Activated B cell treated with CpG ODN at 0.5 μM for 24 hours (primary cell): ENCODE measurements around the gene DNM1. TPM values are rescaled to one million over a fixed set of nuclear protein-coding genes. Genes with fewer than 3 reads are reported as not detected.

Experiments used
- ATAC-seq: fragments of 200-7000 bp; cut with Tn5 transposase; one replicate; pipeline ENCODE4 v1.10.0; 2021; ENCODE audit warnings: low read depth, mild to moderate bottlenecking, moderate library complexity
- CTCF ChIA-PET: fragments of 350-600 bp; sonication (Branson Sonifier 250); formaldehyde crosslinking; loops from one replicate; lab custom pipeline; 2021; ENCODE audit warnings: antibody characterized with exemption; lab: Charles Lee
- POLR2A ChIA-PET: fragments of 350-600 bp; sonication (Branson Sonifier 250); formaldehyde crosslinking; loops from one replicate; lab custom pipeline; 2021; ENCODE audit warnings: antibody characterized with exemption; lab: Charles Lee
- DNase-seq: peaks from one replicate; pipeline ENCODE4 v3.0.0; 2022
- H3K27ac Mint-ChIP-seq: one replicate; pipeline ENCODE4 v1.8.0; 2020; ENCODE audit warnings: mixed read lengths
- H3K27me3 Mint-ChIP-seq: one replicate; pipeline ENCODE4 v1.8.0; 2021; ENCODE audit warnings: mixed read lengths
- H3K36me3 Mint-ChIP-seq: one replicate; pipeline ENCODE4 v1.8.0; 2021; ENCODE audit warnings: low read depth, mixed read lengths
- H3K4me1 Mint-ChIP-seq: one replicate; pipeline ENCODE4 v1.8.0; 2021; ENCODE audit warnings: mixed read lengths
- H3K4me3 Mint-ChIP-seq: one replicate; pipeline ENCODE4 v1.8.0; 2020; ENCODE audit warnings: mild to moderate bottlenecking, mixed read lengths
- H3K9me3 Mint-ChIP-seq: one replicate; pipeline ENCODE4 v1.8.0; 2020; ENCODE audit warnings: mixed read lengths
- CTCF ChIP-seq: fragments of 200-600 bp; IDR thresholded peaks from one replicate; pipeline ENCODE4 v1.8.0; 2022; ENCODE audit warnings: antibody characterized with exemption, mild to moderate bottlenecking
- intact Hi-C: fragments of 100-400 bp; cut with micrococcal nuclease; formaldehyde crosslinking; loops from one replicate; pipeline ENCODE4 v1.15.1; 2024
- total RNA-seq: library from RNA; stranded (reverse); gene quantifications from 2 replicates; pipeline ENCODE4 v1.2.3, GENCODE V29; 2022

The DNM1 gene
- total RNA-seq, 1 donor from 2014 or later = 0.86 TPM

DNA sequence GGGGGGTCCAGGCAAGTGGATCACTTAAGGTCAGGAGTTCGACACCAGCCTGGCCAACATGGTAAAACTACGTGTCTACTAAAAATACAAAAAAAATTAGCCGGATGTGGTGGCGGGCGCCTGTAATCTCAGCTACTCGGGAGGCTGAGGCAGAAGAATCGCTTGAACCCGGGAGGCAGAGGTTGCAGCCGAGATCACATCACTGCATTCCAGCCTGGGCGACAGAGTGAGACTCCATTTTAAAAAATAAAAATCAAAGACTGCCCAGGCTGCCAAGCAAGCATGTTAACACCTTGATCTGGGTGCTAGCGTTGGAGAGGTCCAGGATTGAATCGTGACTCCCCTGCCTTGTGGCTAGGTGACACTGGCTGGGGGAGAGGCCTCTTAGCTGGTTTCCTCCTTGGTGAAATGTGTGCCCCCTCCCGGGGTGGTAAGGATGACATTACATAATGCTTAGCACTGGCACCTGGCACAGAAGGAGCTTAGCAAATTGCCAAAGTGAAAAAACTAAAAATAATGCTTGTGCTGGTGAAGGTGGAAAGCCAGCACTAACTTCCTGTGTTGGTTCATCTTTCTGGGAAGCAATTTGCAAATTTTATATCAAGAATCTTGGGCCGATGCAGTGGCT lies 9.6 kb upstream of the DNM1 start:
- Mint-ChIP-seq H3K27ac (peak overlapping the region; percentile 73), H3K27me3 (no peaks in the 10 kb centered on the region), H3K36me3 (peaks cover 13% of the 10 kb centered on the region), H3K9me3 (no peaks in the 10 kb centered on the region), H3K4me1 (peaks cover 22% of the 10 kb centered on the region), H3K4me3 (no peak overlapping the region)
- DNase-seq (no peak), ATAC-seq (no peak)
- no peak for TF ChIP-seq CTCF
- POLR2A ChIA-PET = no interaction called here
- intact Hi-C loops = loop anchor here (2.0 to 5.0 kb wide), 4 partner anchors 57 to 147 kb away; partner anchors contain the start of genes COQ4, GOLGA2, SLC27A4 and SWI5
- CTCF ChIA-PET = interaction anchor here (1.1 to 1.3 kb wide), 2 partner anchors 32 to 148 kb away, joined by 3 to 4 read pairs; no protein-coding TSS in a partner anchor

DNA sequence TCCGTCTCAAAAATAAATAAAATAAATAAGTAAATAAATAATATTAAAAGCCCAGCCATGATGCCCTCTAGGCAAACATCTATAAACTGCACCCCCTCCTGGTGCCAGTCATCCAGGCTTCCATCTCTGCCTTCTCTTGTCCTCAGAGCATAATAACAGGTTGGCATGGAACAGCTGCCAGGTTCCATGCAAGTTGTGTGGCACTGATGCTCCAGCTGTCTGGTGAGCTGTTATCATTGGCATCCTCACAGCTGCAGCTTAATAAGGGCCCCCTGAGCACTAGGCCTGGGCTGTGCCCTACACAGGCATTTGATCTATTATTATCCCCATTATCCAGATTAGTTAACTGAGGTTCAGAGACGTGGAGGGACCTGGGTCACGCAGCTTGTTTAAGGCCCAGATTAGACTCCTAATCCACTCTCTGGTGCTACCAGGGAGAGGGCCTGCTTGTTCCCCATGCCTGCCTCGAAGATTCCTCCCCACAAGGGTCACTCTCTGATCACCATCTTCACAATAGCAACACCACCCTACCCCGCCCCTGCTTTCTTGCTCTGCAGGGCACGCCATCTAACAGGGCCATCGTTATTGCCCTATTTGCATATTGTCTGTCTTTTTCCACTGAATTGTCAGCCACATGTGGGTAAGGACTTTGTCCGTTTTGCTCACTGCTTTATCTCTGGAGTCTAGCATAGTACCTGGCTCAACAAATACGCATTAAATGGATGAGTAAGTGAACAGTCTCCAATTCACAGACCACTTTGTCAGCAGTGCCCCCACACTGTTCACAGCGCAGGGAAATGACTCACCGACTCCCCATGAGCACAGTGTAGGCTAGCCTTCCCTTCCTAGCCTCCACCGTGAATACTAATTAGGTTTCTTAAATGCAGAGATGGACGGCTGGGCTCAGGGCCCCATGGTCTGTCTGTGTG lies 1.5 kb upstream of the DNM1 start:
- Mint-ChIP-seq H3K4me3 (no peak overlapping the region), H3K27me3 (peaks cover 18% of the 10 kb centered on the region), H3K36me3 (no peaks in the 10 kb centered on the region), H3K4me1 (peaks cover 7% of the 10 kb centered on the region), H3K27ac (no peak overlapping the region), H3K9me3 (no peaks in the 10 kb centered on the region)
- intact Hi-C loops = no loop called here
- POLR2A ChIA-PET = no interaction called here
- CTCF ChIA-PET = interaction anchor here (1.8 kb wide), 1 partner anchor 11 kb away, joined by 7 read pairs; no protein-coding TSS in a partner anchor
- TF ChIP-seq CTCF = no peak
- ATAC-seq (no peak), DNase-seq (no peak)

- TF ChIP-seq CTCF = no peak
- POLR2A ChIA-PET = no interaction called here
Measured at GRCh38 chr9:128202648-128203023, 543 bp upstream of the DNM1 start.

GRCh38 chr9:128203707-128204551 lies 750 bp downstream of the DNM1 start:
- ATAC-seq (no peak), DNase-seq (peak; percentile 29)
- no peak overlapping the region for H3K27ac Mint-ChIP-seq
- CTCF ChIA-PET = interaction anchor here (0.7 kb wide), 1 partner anchor 705 kb away, joined by 3 read pairs; no protein-coding TSS in a partner anchor
- peaks cover 7% of the 10 kb centered on the region for H3K4me1 Mint-ChIP-seq
- intact Hi-C loops = loop anchor here (1.0 kb wide), 4 partner anchors 13 to 136 kb away; partner anchors contain the start of genes CIZ1 and SLC27A4
- H3K27me3 Mint-ChIP-seq = peaks cover 24% of the 10 kb centered on the region
- peak overlapping the region; percentile 64 for H3K4me3 Mint-ChIP-seq
- H3K36me3 Mint-ChIP-seq = no peaks in the 10 kb centered on the region
- H3K9me3 Mint-ChIP-seq = no peaks in the 10 kb centered on the region
- no peak for TF ChIP-seq CTCF
- POLR2A ChIA-PET = no interaction called here

More at GRCh38 chr9:128202648-128203023, 543 bp upstream of the DNM1 start:
- Mint-ChIP-seq H3K36me3 (no peaks in the 10 kb centered on the region), H3K9me3 (no peaks in the 10 kb centered on the region), H3K27me3 (peaks cover 18% of the 10 kb centered on the region), H3K4me1 (peaks cover 7% of the 10 kb centered on the region), H3K27ac (peak overlapping the region; percentile 56), H3K4me3 (peak overlapping the region; percentile 85)
- no peak for DNase-seq
- CTCF ChIA-PET = no interaction called here
- ATAC-seq = no peak
- intact Hi-C loops = loop anchor here (1.0 kb wide), 4 partner anchors 11 to 138 kb away; partner anchors contain the start of genes CIZ1 and SLC27A4
